Measurements from ENCODE around the gene DHRS11. TPM values are rescaled to one million over a fixed set of nuclear protein-coding genes. Genes with fewer than 3 reads are reported as not detected.

The DHRS11 gene
- total and polyA plus RNA-seq, 2 experiments from 2014 or later, result 23.4 to 36.7 TPM

DNA sequence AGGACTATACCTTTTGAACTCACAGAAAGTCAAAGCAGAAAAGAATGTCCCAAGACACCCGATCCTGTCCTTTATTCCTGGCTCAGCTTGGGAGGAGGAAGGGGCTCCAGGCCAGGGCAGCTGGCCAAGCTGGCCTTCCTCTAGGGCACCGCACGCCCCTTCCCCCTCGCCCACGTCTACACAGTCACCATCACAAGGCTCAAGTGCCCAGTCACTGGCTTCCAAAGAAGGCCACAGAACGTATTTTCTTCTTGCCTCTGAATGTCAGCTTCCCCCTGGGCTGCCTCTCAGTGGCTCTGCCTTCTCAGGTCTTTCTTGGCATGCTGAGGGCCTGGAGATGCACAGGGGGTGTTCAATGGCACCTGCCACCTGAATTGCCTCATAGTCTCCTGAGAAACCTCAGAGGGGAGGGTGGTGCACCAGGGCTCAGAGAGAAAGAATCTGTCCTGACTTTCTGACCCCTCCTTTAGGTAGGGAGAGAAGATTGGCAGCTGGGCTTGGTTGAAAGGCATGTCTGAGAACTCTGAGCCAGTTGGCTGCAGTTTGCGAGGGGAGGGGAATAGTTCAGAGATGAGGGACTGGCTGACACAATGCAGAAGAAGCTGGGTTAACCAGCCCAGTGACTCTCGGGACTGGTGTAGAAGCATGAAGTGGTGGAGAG lies 2.1 kb downstream of the DHRS11 start:
- TF ChIP-seq JUNB (IDR thresholded peaks at IDR 0.05; ENCODE audit: unreplicated experiment), result no peak
- no peak for TF ChIP-seq ZNF331 (CRISPR knock-in tag; IDR thresholded peaks at IDR 0.05; ENCODE audit: low read depth)
- no peak for TF ChIP-seq CREB1 (CRISPR knock-in tag; IDR thresholded peaks at IDR 0.05; ENCODE audit: low read depth)
- no peak for TF ChIP-seq ZNF114 (CRISPR knock-in tag; IDR thresholded peaks at IDR 0.05)
- TF ChIP-seq, protein P1, sequence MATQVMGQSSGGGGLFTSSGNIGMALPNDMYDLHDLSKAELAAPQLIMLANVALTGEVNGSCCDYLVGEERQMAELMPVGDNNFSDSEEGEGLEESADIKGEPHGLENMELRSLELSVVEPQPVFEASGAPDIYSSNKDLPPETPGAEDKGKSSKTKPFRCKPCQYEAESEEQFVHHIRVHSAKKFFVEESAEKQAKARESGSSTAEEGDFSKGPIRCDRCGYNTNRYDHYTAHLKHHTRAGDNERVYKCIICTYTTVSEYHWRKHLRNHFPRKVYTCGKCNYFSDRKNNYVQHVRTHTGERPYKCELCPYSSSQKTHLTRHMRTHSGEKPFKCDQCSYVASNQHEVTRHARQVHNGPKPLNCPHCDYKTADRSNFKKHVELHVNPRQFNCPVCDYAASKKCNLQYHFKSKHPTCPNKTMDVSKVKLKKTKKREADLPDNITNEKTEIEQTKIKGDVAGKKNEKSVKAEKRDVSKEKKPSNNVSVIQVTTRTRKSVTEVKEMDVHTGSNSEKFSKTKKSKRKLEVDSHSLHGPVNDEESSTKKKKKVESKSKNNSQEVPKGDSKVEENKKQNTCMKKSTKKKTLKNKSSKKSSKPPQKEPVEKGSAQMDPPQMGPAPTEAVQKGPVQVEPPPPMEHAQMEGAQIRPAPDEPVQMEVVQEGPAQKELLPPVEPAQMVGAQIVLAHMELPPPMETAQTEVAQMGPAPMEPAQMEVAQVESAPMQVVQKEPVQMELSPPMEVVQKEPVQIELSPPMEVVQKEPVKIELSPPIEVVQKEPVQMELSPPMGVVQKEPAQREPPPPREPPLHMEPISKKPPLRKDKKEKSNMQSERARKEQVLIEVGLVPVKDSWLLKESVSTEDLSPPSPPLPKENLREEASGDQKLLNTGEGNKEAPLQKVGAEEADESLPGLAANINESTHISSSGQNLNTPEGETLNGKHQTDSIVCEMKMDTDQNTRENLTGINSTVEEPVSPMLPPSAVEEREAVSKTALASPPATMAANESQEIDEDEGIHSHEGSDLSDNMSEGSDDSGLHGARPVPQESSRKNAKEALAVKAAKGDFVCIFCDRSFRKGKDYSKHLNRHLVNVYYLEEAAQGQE (IDR thresholded peaks at IDR 0.05; ENCODE audit: unreplicated experiment), result no peak
- TF ChIP-seq, protein P2, sequence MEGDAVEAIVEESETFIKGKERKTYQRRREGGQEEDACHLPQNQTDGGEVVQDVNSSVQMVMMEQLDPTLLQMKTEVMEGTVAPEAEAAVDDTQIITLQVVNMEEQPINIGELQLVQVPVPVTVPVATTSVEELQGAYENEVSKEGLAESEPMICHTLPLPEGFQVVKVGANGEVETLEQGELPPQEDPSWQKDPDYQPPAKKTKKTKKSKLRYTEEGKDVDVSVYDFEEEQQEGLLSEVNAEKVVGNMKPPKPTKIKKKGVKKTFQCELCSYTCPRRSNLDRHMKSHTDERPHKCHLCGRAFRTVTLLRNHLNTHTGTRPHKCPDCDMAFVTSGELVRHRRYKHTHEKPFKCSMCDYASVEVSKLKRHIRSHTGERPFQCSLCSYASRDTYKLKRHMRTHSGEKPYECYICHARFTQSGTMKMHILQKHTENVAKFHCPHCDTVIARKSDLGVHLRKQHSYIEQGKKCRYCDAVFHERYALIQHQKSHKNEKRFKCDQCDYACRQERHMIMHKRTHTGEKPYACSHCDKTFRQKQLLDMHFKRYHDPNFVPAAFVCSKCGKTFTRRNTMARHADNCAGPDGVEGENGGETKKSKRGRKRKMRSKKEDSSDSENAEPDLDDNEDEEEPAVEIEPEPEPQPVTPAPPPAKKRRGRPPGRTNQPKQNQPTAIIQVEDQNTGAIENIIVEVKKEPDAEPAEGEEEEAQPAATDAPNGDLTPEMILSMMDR (conservative IDR thresholded peaks at IDR 0.05; ENCODE audit: low read depth in 2 of 2), result no peak
- no peak for TF ChIP-seq NANOG (IDR thresholded peaks at IDR 0.05; ENCODE audit: borderline replicate concordance)
- TF ChIP-seq STAT1 (IDR thresholded peaks at IDR 0.05; ENCODE audit: unreplicated experiment), result no peak
- TF ChIP-seq EZH2 (IDR thresholded peaks at IDR 0.05; ENCODE audit: low read depth, unreplicated experiment), result no peak
- TF ChIP-seq EZH2phosphoT487 (IDR thresholded peaks at IDR 0.05; ENCODE audit: unreplicated experiment), result no peak
- TF ChIP-seq POLR2AphosphoS5 (IDR thresholded peaks at IDR 0.05; ENCODE audit: low read depth), result no peak
- TF ChIP-seq, protein P3, sequence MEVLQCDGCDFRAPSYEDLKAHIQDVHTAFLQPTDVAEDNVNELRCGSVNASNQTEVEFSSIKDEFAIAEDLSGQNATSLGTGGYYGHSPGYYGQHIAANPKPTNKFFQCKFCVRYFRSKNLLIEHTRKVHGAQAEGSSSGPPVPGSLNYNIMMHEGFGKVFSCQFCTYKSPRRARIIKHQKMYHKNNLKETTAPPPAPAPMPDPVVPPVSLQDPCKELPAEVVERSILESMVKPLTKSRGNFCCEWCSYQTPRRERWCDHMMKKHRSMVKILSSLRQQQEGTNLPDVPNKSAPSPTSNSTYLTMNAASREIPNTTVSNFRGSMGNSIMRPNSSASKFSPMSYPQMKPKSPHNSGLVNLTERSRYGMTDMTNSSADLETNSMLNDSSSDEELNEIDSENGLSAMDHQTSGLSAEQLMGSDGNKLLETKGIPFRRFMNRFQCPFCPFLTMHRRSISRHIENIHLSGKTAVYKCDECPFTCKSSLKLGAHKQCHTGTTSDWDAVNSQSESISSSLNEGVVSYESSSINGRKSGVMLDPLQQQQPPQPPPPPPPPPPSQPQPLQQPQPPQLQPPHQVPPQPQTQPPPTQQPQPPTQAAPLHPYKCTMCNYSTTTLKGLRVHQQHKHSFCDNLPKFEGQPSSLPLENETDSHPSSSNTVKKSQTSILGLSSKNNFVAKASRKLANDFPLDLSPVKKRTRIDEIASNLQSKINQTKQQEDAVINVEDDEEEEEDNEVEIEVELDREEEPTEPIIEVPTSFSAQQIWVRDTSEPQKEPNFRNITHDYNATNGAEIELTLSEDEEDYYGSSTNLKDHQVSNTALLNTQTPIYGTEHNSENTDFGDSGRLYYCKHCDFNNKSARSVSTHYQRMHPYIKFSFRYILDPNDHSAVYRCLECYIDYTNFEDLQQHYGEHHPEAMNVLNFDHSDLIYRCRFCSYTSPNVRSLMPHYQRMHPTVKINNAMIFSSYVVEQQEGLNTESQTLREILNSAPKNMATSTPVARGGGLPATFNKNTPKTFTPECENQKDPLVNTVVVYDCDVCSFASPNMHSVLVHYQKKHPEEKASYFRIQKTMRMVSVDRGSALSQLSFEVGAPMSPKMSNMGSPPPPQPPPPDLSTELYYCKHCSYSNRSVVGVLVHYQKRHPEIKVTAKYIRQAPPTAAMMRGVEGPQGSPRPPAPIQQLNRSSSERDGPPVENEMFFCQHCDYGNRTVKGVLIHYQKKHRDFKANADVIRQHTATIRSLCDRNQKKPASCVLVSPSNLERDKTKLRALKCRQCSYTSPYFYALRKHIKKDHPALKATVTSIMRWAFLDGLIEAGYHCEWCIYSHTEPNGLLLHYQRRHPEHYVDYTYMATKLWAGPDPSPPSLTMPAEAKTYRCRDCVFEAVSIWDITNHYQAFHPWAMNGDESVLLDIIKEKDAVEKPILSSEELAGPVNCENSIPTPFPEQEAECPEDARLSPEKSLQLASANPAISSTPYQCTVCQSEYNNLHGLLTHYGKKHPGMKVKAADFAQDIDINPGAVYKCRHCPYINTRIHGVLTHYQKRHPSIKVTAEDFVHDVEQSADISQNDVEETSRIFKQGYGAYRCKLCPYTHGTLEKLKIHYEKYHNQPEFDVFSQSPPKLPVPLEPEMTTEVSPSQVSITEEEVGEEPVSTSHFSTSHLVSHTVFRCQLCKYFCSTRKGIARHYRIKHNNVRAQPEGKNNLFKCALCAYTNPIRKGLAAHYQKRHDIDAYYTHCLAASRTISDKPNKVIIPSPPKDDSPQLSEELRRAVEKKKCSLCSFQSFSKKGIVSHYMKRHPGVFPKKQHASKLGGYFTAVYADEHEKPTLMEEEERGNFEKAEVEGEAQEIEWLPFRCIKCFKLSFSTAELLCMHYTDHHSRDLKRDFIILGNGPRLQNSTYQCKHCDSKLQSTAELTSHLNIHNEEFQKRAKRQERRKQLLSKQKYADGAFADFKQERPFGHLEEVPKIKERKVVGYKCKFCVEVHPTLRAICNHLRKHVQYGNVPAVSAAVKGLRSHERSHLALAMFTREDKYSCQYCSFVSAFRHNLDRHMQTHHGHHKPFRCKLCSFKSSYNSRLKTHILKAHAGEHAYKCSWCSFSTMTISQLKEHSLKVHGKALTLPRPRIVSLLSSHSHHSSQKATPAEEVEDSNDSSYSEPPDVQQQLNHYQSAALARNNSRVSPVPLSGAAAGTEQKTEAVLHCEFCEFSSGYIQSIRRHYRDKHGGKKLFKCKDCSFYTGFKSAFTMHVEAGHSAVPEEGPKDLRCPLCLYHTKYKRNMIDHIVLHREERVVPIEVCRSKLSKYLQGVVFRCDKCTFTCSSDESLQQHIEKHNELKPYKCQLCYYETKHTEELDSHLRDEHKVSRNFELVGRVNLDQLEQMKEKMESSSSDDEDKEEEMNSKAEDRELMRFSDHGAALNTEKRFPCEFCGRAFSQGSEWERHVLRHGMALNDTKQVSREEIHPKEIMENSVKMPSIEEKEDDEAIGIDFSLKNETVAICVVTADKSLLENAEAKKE (CRISPR knock-in tag; IDR thresholded peaks at IDR 0.05), result no peak
- TF ChIP-seq, protein P4, sequence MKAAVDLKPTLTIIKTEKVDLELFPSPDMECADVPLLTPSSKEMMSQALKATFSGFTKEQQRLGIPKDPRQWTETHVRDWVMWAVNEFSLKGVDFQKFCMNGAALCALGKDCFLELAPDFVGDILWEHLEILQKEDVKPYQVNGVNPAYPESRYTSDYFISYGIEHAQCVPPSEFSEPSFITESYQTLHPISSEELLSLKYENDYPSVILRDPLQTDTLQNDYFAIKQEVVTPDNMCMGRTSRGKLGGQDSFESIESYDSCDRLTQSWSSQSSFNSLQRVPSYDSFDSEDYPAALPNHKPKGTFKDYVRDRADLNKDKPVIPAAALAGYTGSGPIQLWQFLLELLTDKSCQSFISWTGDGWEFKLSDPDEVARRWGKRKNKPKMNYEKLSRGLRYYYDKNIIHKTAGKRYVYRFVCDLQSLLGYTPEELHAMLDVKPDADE (IDR thresholded peaks at IDR 0.05), result no peak
- Mint-ChIP-seq H3K27ac (no peak overlapping the region), H3K36me3 (ENCODE audit: low read depth) (peaks cover 28% of the 10 kb centered on the region), H3K4me3 (peak overlapping the region; percentile 93; the same call in 2 of the 3 replicates), H3K9me3 (no peaks in the 10 kb centered on the region), H3K4me1 (peaks cover 18% of the 10 kb centered on the region), H3K27me3 (ENCODE audit: insufficient read depth, low read depth, poor library complexity) (peaks cover 11% of the 10 kb centered on the region)
- ATAC-seq, result no peak
- Histone ChIP-seq H3F3A (replicated peaks; ENCODE audit: low read depth) (peaks cover 13% of the 10 kb centered on the region; the same call in 1 of the 2 replicates), H3K27ac (ENCODE audit: low read depth) (no peak overlapping the region), H3K36me3 (ENCODE audit: insufficient read depth) (no peaks in the 10 kb centered on the region; the same call in 1 of the 2 replicates), H4K20me1 (replicated peaks; ENCODE audit: insufficient read depth) (peaks cover 7% of the 10 kb centered on the region), H3K9me2 (ENCODE audit: insufficient read depth) (no peaks in the 10 kb centered on the region), H3K27me3 (ENCODE audit: insufficient read depth) (no peaks in the 10 kb centered on the region), H3K4me3 (peak overlapping the region; percentile 95; the same call in 1 of the 2 replicates), H3K4me1 (ENCODE audit: insufficient read depth) (peaks cover 21% of the 10 kb centered on the region), H2AFZ (no peak overlapping the region), H3K79me2 (replicated peaks; ENCODE audit: insufficient read depth) (peaks cover 21% of the 10 kb centered on the region), H3K4me2 (peak overlapping the region; percentile 92)
- no peak for DNase-seq (ENCODE audit: low spot score)
